SK-MEL-5 (cell line): ENCODE measurements around the gene NFX1. TPM values are rescaled to one million over a fixed set of nuclear protein-coding genes. Genes with fewer than 3 reads are reported as not detected.

Experiments
- DNase-seq: peaks from one replicate; pipeline ENCODE4 v3.0.0-alpha.2; 2016; ENCODE audit warnings: low read depth, low spot score
- in situ Hi-C: cut with HindIII; loops from 2 replicates; pipeline ENCODE4 v1.10.0; 2016; ENCODE audit warnings: low sequenced_read_pairs, high pct_unique_total_duplicates, low pct_unique_long_range_greater_than_20kb
- polyA plus RNA-seq, 2 experiments: library from polyadenylated mRNA; depleted of rRNA; stranded (reverse); fragments of >200 nt; gene quantifications; 2 replicates each; pipeline ENCODE4 v1.2.3, GENCODE V29; 2015
- total RNA-seq: library from RNA; depleted of rRNA; stranded (reverse); fragments of >200 nt; shearing (Covaris generic); gene quantifications from 2 replicates; pipeline ENCODE4 v1.2.3, GENCODE V29; 2014; rRNA removed

Gene NFX1
- total RNA-seq = 16.4 and 17.9 TPM in 2 replicates
- polyA plus RNA-seq (2015; cell fraction: cytosol; rRNA removed) = 21.2 and 27.2 TPM in 2 replicates
- 45.7 and 51.7 TPM in 2 replicates for polyA plus RNA-seq (2015; cell fraction: nucleus; rRNA removed)

DNA sequence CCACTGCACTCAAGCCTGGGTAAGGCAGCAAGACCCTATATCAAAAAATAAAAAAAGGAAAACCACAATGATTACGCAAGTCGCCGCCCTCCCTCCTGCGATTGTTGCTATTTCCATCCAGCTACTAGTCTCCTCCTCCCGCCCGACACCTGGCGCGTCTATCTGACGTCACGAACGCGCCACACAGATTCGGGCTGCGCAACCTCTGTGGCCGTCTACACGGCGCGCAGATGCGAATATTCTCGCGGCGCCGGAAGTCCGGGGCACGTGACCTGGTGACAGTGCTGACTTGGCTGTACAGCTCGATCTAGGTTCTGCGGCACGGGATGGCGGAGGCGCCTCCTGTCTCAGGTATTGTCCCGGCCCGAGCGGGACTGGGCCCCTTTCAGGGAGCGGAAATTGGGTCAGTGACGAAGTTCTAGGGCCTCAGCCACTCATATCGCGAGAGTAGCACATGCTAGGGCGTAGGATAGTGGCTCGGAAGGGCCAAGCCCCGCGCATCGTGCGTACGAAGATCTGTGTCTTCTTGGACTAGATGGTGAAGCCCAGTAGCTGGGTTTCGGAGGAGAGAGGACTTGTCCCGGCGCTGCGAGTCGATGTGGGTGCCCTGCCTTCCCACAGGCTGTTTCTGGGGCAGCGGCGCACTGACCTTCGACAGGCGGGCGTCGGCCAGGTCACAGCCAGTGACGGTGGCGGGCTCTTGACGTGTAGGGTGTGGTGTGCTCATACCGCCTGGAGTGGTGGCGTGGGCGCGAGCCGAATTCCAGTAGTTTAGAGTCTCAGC lies at the start of gene NFX1:
TSS of gene NFX1 (plus strand) at position 270 of the 784 bp plus-strand sequence. CDS start at position 327, 57 bp downstream.
- DNase-seq = peak; percentile 96
- in situ Hi-C loops = no loop called here

DNA sequence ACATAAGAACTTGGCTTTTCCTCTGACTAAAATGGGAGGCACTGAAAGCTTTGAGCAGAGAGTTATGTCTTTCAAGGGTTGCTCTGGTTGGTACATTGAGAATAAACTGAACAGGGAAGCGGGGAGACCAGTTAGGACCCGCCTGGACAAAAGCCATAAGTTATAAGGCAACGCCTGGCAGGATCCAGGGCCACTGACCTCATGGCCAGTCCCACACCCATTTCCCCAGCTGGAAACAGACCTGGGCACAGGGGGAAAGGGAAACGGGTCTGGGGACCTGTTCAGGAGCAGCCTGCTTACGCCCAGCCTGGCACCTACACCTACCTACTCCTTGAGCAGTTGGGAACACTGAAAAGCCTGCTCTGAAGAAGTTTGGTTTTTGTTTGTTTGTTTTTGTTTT lies 49.0 kb upstream of the NFX1 start:
- no peak for DNase-seq
- in situ Hi-C loops = no loop called here

- no peak for DNase-seq
- in situ Hi-C loops = no loop called here
These were observed 47.6 kb upstream of the NFX1 start for GRCh38 chr9:33242609-33243134.

- no peak for DNase-seq
- in situ Hi-C loops = no loop called here
These were observed 46.1 kb upstream of the NFX1 start for GRCh38 chr9:33244137-33244784.

- no peak for DNase-seq
- in situ Hi-C loops = no loop called here
These were observed 45.0 kb upstream of the NFX1 start for GRCh38 chr9:33245341-33245740.

DNA sequence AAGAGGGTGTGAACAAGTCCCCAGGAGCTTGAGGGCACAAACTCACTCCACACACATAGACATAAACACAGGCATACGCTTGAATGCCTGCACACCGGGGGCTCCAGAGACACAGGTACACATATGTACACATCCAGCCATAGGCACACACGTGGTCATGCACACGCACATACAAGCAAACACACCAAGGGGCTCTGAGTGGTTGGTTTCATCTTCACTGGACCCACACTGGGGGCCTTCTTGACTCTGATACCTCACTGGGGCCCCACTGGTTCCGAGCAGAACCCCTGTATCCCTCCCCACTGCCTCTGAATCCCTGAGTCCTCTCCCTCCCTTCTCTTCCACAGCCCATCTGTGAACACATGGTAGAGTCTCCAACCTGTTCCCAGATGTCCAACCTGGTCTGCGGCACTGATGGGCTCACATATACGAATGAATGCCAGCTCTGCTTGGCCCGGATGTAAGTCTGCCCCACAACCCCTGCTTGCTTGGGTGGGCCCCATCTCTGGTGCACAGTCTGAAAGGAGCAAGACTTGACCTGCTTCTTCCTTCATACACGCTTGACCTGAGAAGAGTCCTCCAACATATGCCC lies 44.0 kb upstream of the NFX1 start:
- DNase-seq = no peak
- in situ Hi-C loops = no loop called here

DNA sequence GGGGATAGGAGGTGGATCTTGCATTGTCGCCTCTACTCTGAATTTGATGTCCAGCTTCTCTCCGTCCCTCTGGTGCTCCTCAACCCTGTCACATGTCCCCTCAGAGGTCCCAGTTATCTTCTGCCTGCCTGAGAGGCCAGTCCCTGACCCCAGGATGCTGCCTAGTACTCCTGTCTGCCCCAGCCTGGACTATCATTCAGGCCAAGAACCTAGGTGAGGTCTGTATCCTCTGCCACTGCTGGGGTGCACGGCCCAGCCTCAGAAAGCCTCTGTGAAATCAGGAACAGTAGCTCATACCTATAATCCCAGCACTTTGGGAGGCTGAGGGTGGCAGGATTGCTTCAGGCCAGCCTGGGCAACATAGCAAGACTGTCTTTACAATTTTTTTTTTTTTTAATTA lies 41.7 kb upstream of the NFX1 start:
- DNase-seq = no peak
- in situ Hi-C loops = no loop called here

- in situ Hi-C loops = no loop called here
- no peak for DNase-seq
These were observed 41.1 kb upstream of the NFX1 start for GRCh38 chr9:33249087-33249658.

- in situ Hi-C loops = no loop called here
- no peak for DNase-seq
These were observed 40.3 kb upstream of the NFX1 start for GRCh38 chr9:33249983-33250382.

DNA sequence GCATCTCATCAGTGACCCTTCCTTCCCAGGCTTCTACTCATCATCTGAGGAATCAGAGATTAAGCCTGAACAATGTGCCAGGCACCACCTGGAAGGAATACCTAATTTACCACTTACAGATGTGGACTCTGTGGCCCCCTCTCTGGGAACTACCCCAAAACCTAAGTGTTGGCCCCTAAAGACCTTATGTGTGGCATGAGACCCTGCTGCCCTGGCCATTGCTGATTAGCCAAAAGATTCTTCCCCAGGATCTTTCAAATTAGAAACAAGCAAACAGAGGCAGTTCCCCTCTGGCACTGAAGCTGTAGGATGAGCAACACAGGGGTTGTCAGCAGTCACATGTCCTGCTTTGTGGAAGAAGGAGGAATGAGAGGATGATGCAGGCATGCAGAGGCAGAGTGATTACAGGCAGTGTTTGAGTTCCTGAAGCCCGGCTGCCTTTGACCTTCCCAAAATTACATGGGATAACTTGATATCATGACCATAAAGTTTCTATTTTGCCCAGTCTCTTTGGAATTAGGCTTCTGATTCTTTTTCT lies 39.8 kb upstream of the NFX1 start:
- in situ Hi-C loops = no loop called here
- DNase-seq = peak; percentile 56

DNA sequence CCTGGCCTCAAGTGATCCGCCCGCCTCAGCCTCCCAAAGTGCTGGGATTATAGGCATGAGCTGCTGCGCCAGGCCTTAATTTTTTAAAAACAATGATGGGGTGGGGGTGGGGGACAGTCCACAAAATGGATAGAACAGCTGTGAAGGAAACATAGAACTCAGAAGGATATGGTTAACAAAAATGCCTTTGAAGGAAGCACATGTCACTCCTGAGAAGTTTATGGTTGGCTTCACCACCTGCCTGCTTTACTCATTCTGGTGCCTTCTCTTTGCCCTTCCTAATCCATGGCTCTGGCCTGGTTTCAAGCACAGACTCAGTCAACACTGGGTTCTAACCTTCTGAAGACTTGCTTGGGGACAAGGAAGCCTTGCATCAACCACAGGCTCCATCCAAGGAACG lies 36.1 kb upstream of the NFX1 start:
- DNase-seq = no peak
- in situ Hi-C loops = no loop called here

DNA sequence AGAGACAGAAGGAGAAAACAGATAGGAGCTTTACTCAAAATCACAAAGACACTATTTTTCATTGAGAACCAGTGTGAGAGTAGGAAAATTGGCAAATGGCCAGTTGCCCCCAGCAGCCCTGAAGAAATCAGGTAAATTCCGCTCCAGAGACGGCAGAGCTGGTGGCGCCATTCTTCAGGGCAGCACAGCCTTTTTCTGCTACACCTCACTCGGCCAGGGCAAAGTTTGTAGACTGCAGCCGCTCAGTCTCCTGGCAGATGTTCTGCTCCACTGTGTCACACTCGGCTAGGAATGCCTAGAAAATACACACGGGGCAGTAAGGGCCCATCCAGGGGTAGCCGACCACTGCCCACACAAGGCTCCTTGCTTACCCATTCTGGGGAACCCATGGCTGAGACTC lies 35.3 kb upstream of the NFX1 start:
- in situ Hi-C loops = no loop called here
- DNase-seq = no peak

- DNase-seq = no peak
- in situ Hi-C loops = no loop called here
These were observed 34.8 kb upstream of the NFX1 start for GRCh38 chr9:33255471-33255870.

- in situ Hi-C loops = no loop called here
- no peak for DNase-seq
These were observed 34.1 kb upstream of the NFX1 start for GRCh38 chr9:33256236-33256635.

GRCh38 chr9:33257276-33257675 lies 33.0 kb upstream of the NFX1 start:
- DNase-seq = no peak
- in situ Hi-C loops = no loop called here

GRCh38 chr9:33260372-33260771 lies 29.9 kb upstream of the NFX1 start:
- in situ Hi-C loops = no loop called here
- no peak for DNase-seq

- DNase-seq = no peak
- in situ Hi-C loops = no loop called here
These were observed 26.9 kb upstream of the NFX1 start for GRCh38 chr9:33263131-33264002.
